ENCODE results near the gene TBC1D10B. TPM values are rescaled to one million over a fixed set of nuclear protein-coding genes. Genes with fewer than 3 reads are reported as not detected.

Gene TBC1D10B
- total and polyA plus RNA-seq, 9 of the 15 experiments (the other 6 are each of a cell fraction or from before 2014, with no cell fraction given) = 2.2 to 55.4 (median 17.5) TPM

- TF ChIP-seq CUX1 (CRISPR knock-in tag; IDR thresholded peaks at IDR 0.05) = no peak
- no peak for TF ChIP-seq E2F4 (CRISPR knock-in tag; IDR thresholded peaks at IDR 0.05; ENCODE audit: low read depth)
- 0 out of 6 replicates have a peak, but pooled peaks of 1 of the 3 experiments have one; percentile 15 for TF ChIP-seq ZBTB11 (CRISPR knock-in tag; IDR thresholded peaks at IDR 0.05)
- TF ChIP-seq MCM5 (IDR thresholded peaks at IDR 0.05; ENCODE audit: low read depth) = no peak
- TF ChIP-seq ATF1 (CRISPR knock-in tag; IDR thresholded peaks at IDR 0.05) = no peak
- TF ChIP-seq ATF1 (tag; IDR thresholded peaks at IDR 0.05) = no peak
- TF ChIP-seq HMG20A (CRISPR knock-in tag; conservative IDR thresholded peaks at IDR 0.05) = no peak
- peak; percentile 55; the same call in 1 of the 2 replicates for TF ChIP-seq PHF8 (IDR thresholded peaks at IDR 0.05; ENCODE audit: borderline replicate concordance, low read length)
- no peak for TF ChIP-seq NFYB (IDR thresholded peaks at IDR 0.05; ENCODE audit: extremely low read depth, insufficient read length)
- no peak for TF ChIP-seq BRF1 (IDR thresholded peaks at IDR 0.05; ENCODE audit: borderline replicate concordance, extremely low read depth, insufficient read length)
- no peak for TF ChIP-seq SUPT5H (IDR thresholded peaks at IDR 0.05)
- TF ChIP-seq TAF1 (IDR thresholded peaks at IDR 0.05; ENCODE audit: control insufficient read depth, extremely low read depth, insufficient read depth, low read length, severe bottlenecking) = no peak
- no peak for TF ChIP-seq TFAP4 (CRISPR knock-in tag; IDR thresholded peaks at IDR 0.05; ENCODE audit: borderline replicate concordance)
- no peak for TF ChIP-seq SAFB2 (IDR thresholded peaks at IDR 0.05; ENCODE audit: borderline replicate concordance, low read depth, low read length, severe bottlenecking)
- no peak for TF ChIP-seq ZBTB34 (CRISPR knock-in tag; IDR thresholded peaks at IDR 0.05)
These were observed 297 bp downstream of the TBC1D10B start (continued) for GRCh38 chr16:30369938-30370455.

Measured in K562 (cell line).